Neural progenitor cell (in vitro differentiated cells): ENCODE measurements around the gene TASP1. TPM values are rescaled to one million over a fixed set of nuclear protein-coding genes. Genes with fewer than 3 reads are reported as not detected.

Source experiments
- DNase-seq: peaks from one replicate; pipeline ENCODE4 v3.0.0-alpha.2; 2016; ENCODE audit warnings: low spot score
- H2AFZ ChIP-seq: fragments of 200-600 bp; sonication (generic); replicated peaks from 2 replicates; pipeline ENCODE4 v1.6.1; 2016; ENCODE audit warnings: antibody characterized with exemption
- H3F3A ChIP-seq: fragments of 200-600 bp; sonication (generic); 2 replicates; pipeline ENCODE4 v1.6.1; 2016; ENCODE audit warnings: antibody characterized with exemption, low read depth
- H3K27ac ChIP-seq: fragments of 200-600 bp; sonication (generic); 2 replicates; pipeline ENCODE4 v1.5.1; 2016; ENCODE audit warnings: mild to moderate bottlenecking
- H3K27me3 ChIP-seq: fragments of 200-600 bp; sonication (generic); 2 replicates; pipeline ENCODE4 v1.6.1; 2016; ENCODE audit warnings: mild to moderate bottlenecking, moderate library complexity
- H3K36me3 ChIP-seq: fragments of 200-600 bp; sonication (generic); 2 replicates; pipeline ENCODE4 v1.5.1; 2016
- H3K4me1 ChIP-seq: fragments of 200-600 bp; sonication (generic); 2 replicates; pipeline ENCODE4 v1.6.1; 2016; ENCODE audit warnings: mixed run types
- H3K4me2 ChIP-seq: fragments of 200-600 bp; sonication (generic); 2 replicates; pipeline ENCODE4 v1.6.1; 2016
- H3K4me3 ChIP-seq: fragments of 200-600 bp; sonication (generic); 2 replicates; pipeline ENCODE4 v1.5.1; 2016
- H3K79me2 ChIP-seq: fragments of 200-600 bp; sonication (generic); 2 replicates; pipeline ENCODE4 v1.6.1; 2016; ENCODE audit warnings: low read depth
- H3K9ac ChIP-seq: fragments of 200-600 bp; sonication (generic); 2 replicates; pipeline ENCODE4 v1.6.1; 2016
- H3K9me3 ChIP-seq: fragments of 200-600 bp; sonication (generic); 2 replicates; pipeline ENCODE4 v1.5.1; 2016; ENCODE audit warnings: low read depth
- H4K20me1 ChIP-seq: fragments of 200-600 bp; sonication (generic); 2 replicates; pipeline ENCODE4 v1.6.1; 2016; ENCODE audit warnings: low read depth
- H3K27ac Mint-ChIP-seq: 3 replicates; pipeline ENCODE4 v1.8.0; 2021; ENCODE audit warnings: mixed read lengths
- H3K27me3 Mint-ChIP-seq: 2 replicates; pipeline ENCODE4 v1.8.0; 2022; ENCODE audit warnings: low read depth, mild to moderate bottlenecking, inconsistent platforms, moderate library complexity, mixed read lengths; ENCODE audit not compliant: insufficient read depth
- H3K36me3 Mint-ChIP-seq: 3 replicates; pipeline ENCODE4 v1.8.0; 2021; ENCODE audit warnings: mixed read lengths
- H3K4me1 Mint-ChIP-seq: 3 replicates; pipeline ENCODE4 v1.8.0; 2021; ENCODE audit warnings: mixed read lengths
- H3K4me3 Mint-ChIP-seq: 3 replicates; pipeline ENCODE4 v1.8.0; 2021; ENCODE audit warnings: mild to moderate bottlenecking, moderate library complexity, mixed read lengths
- H3K9me3 Mint-ChIP-seq: 3 replicates; pipeline ENCODE4 v1.8.0; 2020; ENCODE audit warnings: mixed read lengths
- CTCF ChIP-seq: fragments of 200-600 bp; sonication (generic); IDR thresholded peaks from 2 replicates; pipeline ENCODE4 v1.5.1; 2017; ENCODE audit warnings: antibody characterized with exemption, mild to moderate bottlenecking
- EZH2 ChIP-seq: fragments of 200-600 bp; sonication (generic); IDR thresholded peaks from 2 replicates; pipeline ENCODE4 v1.6.1; 2017; ENCODE audit warnings: antibody characterized with exemption, mild to moderate bottlenecking, moderate library complexity
- EZH2phosphoT487 ChIP-seq: fragments of 200-600 bp; sonication (generic); IDR thresholded peaks from 2 replicates; pipeline ENCODE4 v1.6.1; 2017; ENCODE audit warnings: antibody characterized with exemption
- total RNA-seq: library from RNA; depleted of rRNA; stranded (reverse); fragments of >200 nt; gene quantifications from 2 replicates; pipeline ENCODE4 v1.2.3, GENCODE V29; 2015; ENCODE audit warnings: low replicate concordance

Gene TASP1
- total RNA-seq, 1 donor from 2014 or later, result 9.6 TPM

GRCh38 chr20:13571662-13572061 is 67.1 kb downstream of the TASP1 start:
- Mint-ChIP-seq H3K27ac (no peak overlapping the region), H3K4me3 (no peak overlapping the region), H3K4me1 (peaks cover 2% of the 10 kb centered on the region), H3K27me3 (peaks cover 2% of the 10 kb centered on the region), H3K9me3 (peaks cover 5% of the 10 kb centered on the region), H3K36me3 (peaks cover 11% of the 10 kb centered on the region)
- Histone ChIP-seq H3K27ac (no peak overlapping the region), H3K9ac (no peak overlapping the region), H3K9me3 (no peaks in the 10 kb centered on the region), H3K27me3 (no peaks in the 10 kb centered on the region), H3K4me1 (no peaks in the 10 kb centered on the region), H4K20me1 (no peaks in the 10 kb centered on the region), H3K79me2 (no peaks in the 10 kb centered on the region), H3K36me3 (no peaks in the 10 kb centered on the region), H3K4me2 (no peak overlapping the region), H3F3A (no peaks in the 10 kb centered on the region), H3K4me3 (no peak overlapping the region), H2AFZ (no peak overlapping the region)
- no peak for DNase-seq
- TF ChIP-seq EZH2, result no peak
- TF ChIP-seq CTCF, result no peak
- no peak for TF ChIP-seq EZH2phosphoT487

GRCh38 chr20:13567663-13568062 is 71.1 kb downstream of the TASP1 start:
- no peaks in the 10 kb centered on the region for H4K20me1 ChIP-seq
- Mint-ChIP-seq H3K4me3 (no peak overlapping the region), H3K4me1 (no peaks in the 10 kb centered on the region), H3K27ac (no peak overlapping the region), H3K36me3 (peaks cover 6% of the 10 kb centered on the region), H3K9me3 (no peaks in the 10 kb centered on the region), H3K27me3 (peaks cover 2% of the 10 kb centered on the region)
- no peak for DNase-seq
- no peak overlapping the region for H3K4me2 ChIP-seq
- H3K4me3 ChIP-seq, result no peak overlapping the region
- H3K27me3 ChIP-seq, result no peaks in the 10 kb centered on the region
- H3K27ac ChIP-seq, result no peak overlapping the region
- no peak overlapping the region for H2AFZ ChIP-seq
- H3K36me3 ChIP-seq, result no peaks in the 10 kb centered on the region
- H3F3A ChIP-seq, result no peaks in the 10 kb centered on the region
- H3K79me2 ChIP-seq, result no peaks in the 10 kb centered on the region
- no peaks in the 10 kb centered on the region for H3K9me3 ChIP-seq
- TF ChIP-seq EZH2phosphoT487 (no peak), CTCF (no peak), EZH2 (no peak)
- H3K4me1 ChIP-seq, result no peaks in the 10 kb centered on the region
- no peak overlapping the region for H3K9ac ChIP-seq

- H3K36me3 ChIP-seq, result no peaks in the 10 kb centered on the region
- no peak overlapping the region for H3K27ac ChIP-seq
- H3K27ac Mint-ChIP-seq, result no peak overlapping the region
- TF ChIP-seq EZH2phosphoT487, result no peak
- TF ChIP-seq CTCF, result no peak
- no peak for TF ChIP-seq EZH2
- H3K4me1 Mint-ChIP-seq, result no peaks in the 10 kb centered on the region
- H3K4me3 ChIP-seq, result no peak overlapping the region
- no peak overlapping the region for H3K4me3 Mint-ChIP-seq
- H3K27me3 ChIP-seq, result no peaks in the 10 kb centered on the region
- peaks cover 2% of the 10 kb centered on the region for H3K27me3 Mint-ChIP-seq
- H2AFZ ChIP-seq, result no peak overlapping the region
- no peak for DNase-seq
- H3K9me3 ChIP-seq, result no peaks in the 10 kb centered on the region
- no peaks in the 10 kb centered on the region for H3K79me2 ChIP-seq
- H3K9ac ChIP-seq, result no peak overlapping the region
- no peaks in the 10 kb centered on the region for H4K20me1 ChIP-seq
- H3K9me3 Mint-ChIP-seq, result peaks cover 6% of the 10 kb centered on the region
- no peaks in the 10 kb centered on the region for H3F3A ChIP-seq
- H3K36me3 Mint-ChIP-seq, result peaks cover 10% of the 10 kb centered on the region
- H3K4me1 ChIP-seq, result no peaks in the 10 kb centered on the region
- no peak overlapping the region for H3K4me2 ChIP-seq
Measured at GRCh38 chr20:13563854-13564253, 74.9 kb downstream of the TASP1 start.

DNA sequence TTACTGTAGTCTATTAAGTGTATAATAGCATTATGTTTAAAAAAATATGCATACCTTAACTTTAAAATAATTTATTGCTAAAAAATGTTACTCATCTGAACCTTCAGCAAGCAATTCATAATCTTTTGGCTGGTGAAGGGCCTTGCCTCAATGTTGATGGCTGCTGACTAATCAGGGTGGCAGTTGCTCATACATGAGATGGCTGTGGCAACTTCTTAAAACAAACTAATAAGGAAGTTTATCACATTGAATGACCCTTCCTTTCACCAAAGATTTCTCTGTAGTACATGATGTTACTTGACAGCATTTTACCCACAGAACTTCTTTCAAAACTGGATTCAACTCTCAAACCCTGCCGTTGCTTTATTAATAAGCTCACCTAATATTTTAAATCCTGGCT is 84.0 kb downstream of the TASP1 start:
- H2AFZ ChIP-seq, result no peak overlapping the region
- H3K4me3 Mint-ChIP-seq, result no peak overlapping the region
- no peak overlapping the region for H3K4me2 ChIP-seq
- TF ChIP-seq EZH2phosphoT487, result no peak
- no peak for TF ChIP-seq CTCF
- TF ChIP-seq EZH2, result no peak
- H3K79me2 ChIP-seq, result no peaks in the 10 kb centered on the region
- no peaks in the 10 kb centered on the region for H3K9me3 Mint-ChIP-seq
- H3K9me3 ChIP-seq, result no peaks in the 10 kb centered on the region
- H3K27me3 Mint-ChIP-seq, result no peaks in the 10 kb centered on the region
- no peak overlapping the region for H3K27ac ChIP-seq
- peaks cover 8% of the 10 kb centered on the region for H3K36me3 Mint-ChIP-seq
- DNase-seq, result no peak
- no peak overlapping the region for H3K27ac Mint-ChIP-seq
- no peaks in the 10 kb centered on the region for H3K36me3 ChIP-seq
- no peak overlapping the region for H3K4me3 ChIP-seq
- no peaks in the 10 kb centered on the region for H3K4me1 ChIP-seq
- no peaks in the 10 kb centered on the region for H3F3A ChIP-seq
- H3K9ac ChIP-seq, result no peak overlapping the region
- no peaks in the 10 kb centered on the region for H3K27me3 ChIP-seq
- no peaks in the 10 kb centered on the region for H3K4me1 Mint-ChIP-seq
- H4K20me1 ChIP-seq, result no peaks in the 10 kb centered on the region
